IMR-90 (cell line): ENCODE measurements around the gene RYR3. TPM values are rescaled to one million over a fixed set of nuclear protein-coding genes. Genes with fewer than 3 reads are reported as not detected.

Experiments
- ATAC-seq: fragments of 200-7000 bp; cut with Tn5 transposase; 2 replicates; pipeline ENCODE4 v1.9.1; 2020; ENCODE audit warnings: low read depth, mild to moderate bottlenecking, moderate library complexity
- BruUV-seq: library from RNA; stranded (reverse); fragments of 400-500 nt; replicated peaks from 2 replicates; lab custom pipeline; 2021; lab: Mats Ljungman, UMichigan
- CTCF ChIA-PET: fragments of 300-600 bp; formaldehyde crosslinking; extraction: SDS; loops from one replicate; lab custom pipeline; 2021; ENCODE audit warnings: antibody characterized with exemption; lab: Yijun Ruan, JAX
- POLR2A ChIA-PET: fragments of 300-600 bp; sonication (Branson Sonifier 250); formaldehyde crosslinking; loops from one replicate; lab custom pipeline; 2022; ENCODE audit warnings: antibody characterized with exemption; ENCODE audit not compliant: unreplicated experiment; lab: Charles Lee
- DNase-seq: peaks from one replicate; pipeline ENCODE4 v3.0.0; 2013
- H2AFZ ChIP-seq: replicated peaks from 2 replicates; pipeline ENCODE3; 2013; ENCODE audit warnings: low read length, mild to moderate bottlenecking; ENCODE audit not compliant: poor library complexity
- H2AK5ac ChIP-seq: 2 replicates; pipeline ENCODE4 v1.6.1; 2013; ENCODE audit warnings: low read depth, low read length, inconsistent platforms
- H2AK9ac ChIP-seq: replicated peaks from 2 replicates; pipeline ENCODE3; 2013; ENCODE audit warnings: mild to moderate bottlenecking, low read depth, low read length, moderate library complexity; ENCODE audit not compliant: poor library complexity
- H2BK120ac ChIP-seq: 2 replicates; pipeline ENCODE4 v1.6.1; 2013; ENCODE audit warnings: low read depth, low read length, inconsistent platforms
- H2BK15ac ChIP-seq: 3 replicates; pipeline ENCODE4 v1.6.1; 2013; ENCODE audit warnings: low read depth, low read length, inconsistent platforms
- H2BK20ac ChIP-seq: 2 replicates; pipeline ENCODE4 v1.6.1; 2013; ENCODE audit warnings: low read depth, mild to moderate bottlenecking, inconsistent platforms, low read length, moderate library complexity
- H2BK5ac ChIP-seq: 2 replicates; pipeline ENCODE4 v1.6.1; 2013; ENCODE audit warnings: mild to moderate bottlenecking, low read depth, low read length, inconsistent platforms; ENCODE audit not compliant: poor library complexity, severe bottlenecking
- H3K14ac ChIP-seq: replicated peaks from 2 replicates; pipeline ENCODE4 v1.6.1; 2013; ENCODE audit warnings: low read depth, low read length, inconsistent platforms
- H3K18ac ChIP-seq: 2 replicates; pipeline ENCODE4 v1.6.1; 2013; ENCODE audit warnings: low read depth, low read length, control low read depth
- H3K23ac ChIP-seq: 2 replicates; pipeline ENCODE4 v1.6.1; 2013; ENCODE audit warnings: low read depth, low read length, inconsistent platforms
- H3K27ac ChIP-seq: 2 replicates; pipeline ENCODE4 v1.5.1; 2013; ENCODE audit warnings: mild to moderate bottlenecking, control low read depth, low read length; ENCODE audit not compliant: insufficient read depth
- H3K27me3 ChIP-seq: 2 replicates; pipeline ENCODE4 v1.6.1; 2013; ENCODE audit warnings: low read length; ENCODE audit not compliant: control insufficient read depth, insufficient read depth
- H3K36me3 ChIP-seq: 2 replicates; pipeline ENCODE4 v1.6.1; 2013; ENCODE audit warnings: low read length, mixed read lengths; ENCODE audit not compliant: control insufficient read depth, insufficient read depth
- H3K4ac ChIP-seq: 2 replicates; pipeline ENCODE4 v1.6.1; 2013; ENCODE audit warnings: low read depth, low read length, inconsistent platforms
- H3K4me1 ChIP-seq: 2 replicates; pipeline ENCODE4 v1.6.1; 2013; ENCODE audit warnings: low read length, mixed read lengths; ENCODE audit not compliant: control insufficient read depth, insufficient read depth
- H3K4me2 ChIP-seq: 2 replicates; pipeline ENCODE4 v1.6.1; 2013; ENCODE audit warnings: low read depth, mild to moderate bottlenecking, control low read depth, low read length, moderate library complexity
- H3K4me3 ChIP-seq: 2 replicates; pipeline ENCODE4 v1.5.1; 2013; ENCODE audit warnings: low read depth, mild to moderate bottlenecking, control low read depth, low read length, moderate library complexity; ENCODE audit not compliant: insufficient read depth
- H3K56ac ChIP-seq: 2 replicates; pipeline ENCODE4 v1.6.1; 2013; ENCODE audit warnings: low read length, inconsistent platforms; ENCODE audit not compliant: insufficient read depth; ENCODE audit errors: extremely low read depth
- H3K79me1 ChIP-seq, 2 experiments: 2 replicates each; pipeline ENCODE4 v1.6.1; 2013; ENCODE audit warnings: low read length in 2 of 2, inconsistent platforms in 1 of 2, low read depth in 1 of 2
- H3K9ac ChIP-seq: 2 replicates; pipeline ENCODE4 v1.6.1; 2013; ENCODE audit warnings: low read depth, low read length, control low read depth
- H3K9me1 ChIP-seq: 2 replicates; pipeline ENCODE4 v1.6.1; 2013; ENCODE audit warnings: low read length, inconsistent platforms; ENCODE audit not compliant: insufficient read depth
- H3K9me3 ChIP-seq: 2 replicates; pipeline ENCODE4 v1.6.1; 2013; ENCODE audit warnings: low read length; ENCODE audit not compliant: control insufficient read depth, insufficient read depth
- H4K20me1 ChIP-seq: 2 replicates; pipeline ENCODE4 v1.6.1; 2013; ENCODE audit warnings: low read length, inconsistent platforms; ENCODE audit not compliant: insufficient read depth
- H4K5ac ChIP-seq: 2 replicates; pipeline ENCODE4 v1.6.1; 2013; ENCODE audit warnings: mild to moderate bottlenecking, low read depth, low read length, control low read depth
- H4K8ac ChIP-seq, 2 experiments: 2 replicates each; pipeline ENCODE4 v1.6.1; 2013; ENCODE audit warnings: low read depth in 2 of 2, low read length in 2 of 2, control low read depth in 1 of 2, inconsistent platforms in 1 of 2
- H4K91ac ChIP-seq: 2 replicates; pipeline ENCODE4 v1.6.1; 2013; ENCODE audit warnings: low read depth, low read length, inconsistent platforms; ENCODE audit not compliant: insufficient read depth
- BHLHE40 ChIP-seq: fragments of 150-350 bp; IDR thresholded peaks from 2 replicates; pipeline ENCODE4 v1.6.1; 2016; ENCODE audit warnings: mild to moderate bottlenecking, low read depth, low read length
- CEBPB ChIP-seq: IDR thresholded peaks from 2 replicates; pipeline ENCODE4 v1.6.1; 2012; ENCODE audit warnings: low read depth, low read length, improper control_type of control experiment
- CHD1 ChIP-seq: IDR thresholded peaks from 2 replicates; pipeline ENCODE4 v1.6.1; 2012; ENCODE audit warnings: low read depth, low read length, improper control_type of control experiment
- CTCF ChIP-seq: conservative IDR thresholded peaks from 2 replicates; pipeline ENCODE4 v1.5.1; 2012; ENCODE audit warnings: mild to moderate bottlenecking, low read depth, low read length, improper control_type of control experiment
- FOS ChIP-seq: fragments of 150-350 bp; IDR thresholded peaks from 2 replicates; pipeline ENCODE4 v1.6.1; 2016; ENCODE audit warnings: low read depth, low read length
- MAFK ChIP-seq: IDR thresholded peaks from 2 replicates; pipeline ENCODE4 v1.6.1; 2012; ENCODE audit warnings: low read depth, low read length, improper control_type of control experiment
- MAZ ChIP-seq: IDR thresholded peaks from 2 replicates; pipeline ENCODE4 v1.6.1; 2012; ENCODE audit warnings: low read depth, mild to moderate bottlenecking, low read length, improper control_type of control experiment, moderate library complexity, borderline replicate concordance
- MXI1 ChIP-seq: IDR thresholded peaks from 2 replicates; pipeline ENCODE4 v1.6.1; 2012; ENCODE audit warnings: low read depth, mild to moderate bottlenecking, low read length, moderate library complexity, borderline replicate concordance
- NFE2L2 ChIP-seq: fragments of 150-350 bp; IDR thresholded peaks from 2 replicates; pipeline ENCODE4 v1.6.1; 2016; ENCODE audit warnings: low read depth, mild to moderate bottlenecking, low read length
- POLR2A ChIP-seq: IDR thresholded peaks from 2 replicates; pipeline ENCODE4 v1.6.1; 2012; ENCODE audit warnings: mild to moderate bottlenecking, low read depth, low read length
- RAD21 ChIP-seq: IDR thresholded peaks from 2 replicates; pipeline ENCODE4 v1.6.1; 2012; ENCODE audit warnings: low read length, improper control_type of control experiment
- RCOR1 ChIP-seq: IDR thresholded peaks from 2 replicates; pipeline ENCODE4 v1.6.1; 2012; ENCODE audit warnings: mild to moderate bottlenecking, low read length, improper control_type of control experiment; ENCODE audit not compliant: insufficient replicate concordance
- RFX5 ChIP-seq: IDR thresholded peaks from 2 replicates; pipeline ENCODE4 v1.8.0; 2012; ENCODE audit warnings: low read depth, mild to moderate bottlenecking, low read length, moderate library complexity
- SMC3 ChIP-seq: fragments of 150-350 bp; IDR thresholded peaks from 2 replicates; pipeline ENCODE4 v1.6.1; 2016; ENCODE audit warnings: low read depth, mild to moderate bottlenecking, antibody characterized with exemption, low read length, moderate library complexity
- WGBS, 2 experiments: methylation state at CpG; one replicate each; pipeline versions ENCODE4 v1.1.5 to v1.1.7; 2013; ENCODE audit warnings: missing lambda C conversion rate in 2 of 2; ENCODE audit not compliant: insufficient read length in 1 of 2; ENCODE audit errors: extremely low coverage in 2 of 2; 5-methylcytosine and 5-hydroxymethylcytosine counted together
- dilution Hi-C: fragments of 300-500 bp; cut with HindIII; formaldehyde crosslinking; loops from one replicate; pipeline ENCODE4 v1.14.3; 2018; ENCODE audit warnings: low sequenced_read_pairs; ENCODE audit not compliant: unreplicated experiment
- in situ Hi-C: fragments of 300-500 bp; cut with MboI; formaldehyde crosslinking; loops from 3 replicates; pipeline ENCODE4 v1.14.3; 2019; ENCODE audit warnings: low sequenced_read_pairs, inconsistent platforms, mixed read lengths
- intact Hi-C: fragments of 100-400 bp; cut with micrococcal nuclease; formaldehyde crosslinking; loops from 2 replicates; pipeline ENCODE4 v1.10.0; 2022
- polyA plus RNA-seq, 3 experiments: library from polyadenylated mRNA; depleted of rRNA; stranded (reverse); fragments of >200 nt; gene quantifications; 2 replicates each; pipeline ENCODE4 v1.2.3, GENCODE V29; 2012; ENCODE audit warnings: low replicate concordance in 1 of 3
- total RNA-seq: library from RNA; depleted of rRNA; stranded (reverse); fragments of >200 nt; gene quantifications from 2 replicates; pipeline ENCODE4 v1.2.3, GENCODE V29; 2012
- TF ChIP-seq, protein P1 (sequence below): fragments of 150-350 bp; IDR thresholded peaks from 2 replicates; pipeline ENCODE4 v1.6.1; 2016; ENCODE audit warnings: low read depth, mild to moderate bottlenecking, low read length, moderate library complexity, borderline replicate concordance
- TF ChIP-seq, protein P2 (sequence below): fragments of 150-350 bp; IDR thresholded peaks from 2 replicates; pipeline ENCODE4 v1.6.1; 2017; ENCODE audit warnings: mild to moderate bottlenecking, antibody characterized with exemption, low read length, low read depth

RYR3 gene
- total and polyA plus RNA-seq, 2 of the 4 experiments (the other 2 are of a cell fraction) = 0.18 TPM; not detected in 1

DNA sequence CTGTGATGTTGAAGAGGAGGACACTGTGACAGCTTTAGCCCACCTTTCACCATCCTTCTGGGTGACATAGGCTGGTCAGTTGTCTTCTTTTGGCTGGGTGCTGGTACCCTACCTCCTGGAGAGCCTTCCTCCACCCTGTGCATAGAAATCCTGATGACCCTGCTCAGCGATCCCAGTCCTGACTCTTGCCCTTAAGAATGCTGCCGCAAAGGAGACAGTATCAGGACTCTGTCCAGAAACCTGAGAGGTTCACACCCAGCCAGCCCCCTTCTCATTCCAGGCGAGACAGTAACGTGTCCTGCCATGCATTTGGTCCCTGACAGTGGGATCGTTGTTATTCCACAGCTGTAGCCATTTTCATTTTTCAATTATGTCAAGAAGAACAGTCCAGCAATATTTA, 344.7 kb downstream of the RYR3 start:
- H4K20me1 ChIP-seq = no peaks in the 10 kb centered on the region
- ATAC-seq = no peak
- H3K4me3 ChIP-seq = no peak overlapping the region
- ChIA-PET POLR2A (no interaction called here), CTCF (no interaction called here)
- no peak overlapping the region for H3K27ac ChIP-seq
- BruUV-seq = no TSS peak
- no peak overlapping the region for H3K4ac ChIP-seq
- H2BK20ac ChIP-seq = no peak overlapping the region
- no peak for DNase-seq
- H3K23ac ChIP-seq = no peak overlapping the region
- no peaks in the 10 kb centered on the region for H3K4me1 ChIP-seq
- H2BK5ac ChIP-seq = no peak overlapping the region
- H2BK15ac ChIP-seq = no peak overlapping the region
- no peak overlapping the region for H4K8ac ChIP-seq
- no peaks in the 10 kb centered on the region for H3K9me3 ChIP-seq
- H3K9me1 ChIP-seq = no peaks in the 10 kb centered on the region
- no peak overlapping the region for H3K14ac ChIP-seq
- TF ChIP-seq RFX5 (no peak), BHLHE40 (no peak), CTCF (no peak), MAZ (no peak), RCOR1 (no peak), MXI1 (no peak), RAD21 (no peak), CEBPB (no peak), CHD1 (no peak), FOS (no peak), MAFK (no peak), POLR2A (no peak), NFE2L2 (no peak), SMC3 (no peak)
- TF ChIP-seq, protein P1, sequence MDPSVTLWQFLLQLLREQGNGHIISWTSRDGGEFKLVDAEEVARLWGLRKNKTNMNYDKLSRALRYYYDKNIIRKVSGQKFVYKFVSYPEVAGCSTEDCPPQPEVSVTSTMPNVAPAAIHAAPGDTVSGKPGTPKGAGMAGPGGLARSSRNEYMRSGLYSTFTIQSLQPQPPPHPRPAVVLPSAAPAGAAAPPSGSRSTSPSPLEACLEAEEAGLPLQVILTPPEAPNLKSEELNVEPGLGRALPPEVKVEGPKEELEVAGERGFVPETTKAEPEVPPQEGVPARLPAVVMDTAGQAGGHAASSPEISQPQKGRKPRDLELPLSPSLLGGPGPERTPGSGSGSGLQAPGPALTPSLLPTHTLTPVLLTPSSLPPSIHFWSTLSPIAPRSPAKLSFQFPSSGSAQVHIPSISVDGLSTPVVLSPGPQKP = no peak
- TF ChIP-seq, protein P2, sequence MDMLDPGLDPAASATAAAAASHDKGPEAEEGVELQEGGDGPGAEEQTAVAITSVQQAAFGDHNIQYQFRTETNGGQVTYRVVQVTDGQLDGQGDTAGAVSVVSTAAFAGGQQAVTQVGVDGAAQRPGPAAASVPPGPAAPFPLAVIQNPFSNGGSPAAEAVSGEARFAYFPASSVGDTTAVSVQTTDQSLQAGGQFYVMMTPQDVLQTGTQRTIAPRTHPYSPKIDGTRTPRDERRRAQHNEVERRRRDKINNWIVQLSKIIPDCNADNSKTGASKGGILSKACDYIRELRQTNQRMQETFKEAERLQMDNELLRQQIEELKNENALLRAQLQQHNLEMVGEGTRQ = no peak
- no peak overlapping the region for H2BK120ac ChIP-seq
- H4K5ac ChIP-seq = no peak overlapping the region
- dilution Hi-C loops = no loop called here
- 80% methylated on average over 1 of the region's 5 CpGs; no CpG with 5 or more reads in 1 of the 2 experiments for WGBS, 2 experiments
- no peak overlapping the region for H3K9ac ChIP-seq
- in situ Hi-C loops = no loop called here
- H3K27me3 ChIP-seq = no peaks in the 10 kb centered on the region; the same call in 1 of the 2 replicates
- H2AFZ ChIP-seq = no peak overlapping the region
- no peak overlapping the region for H3K18ac ChIP-seq
- no peak overlapping the region for H4K91ac ChIP-seq
- H3K79me1 ChIP-seq = no peaks in the 10 kb centered on the region
- no peaks in the 10 kb centered on the region for H3K36me3 ChIP-seq
- H3K56ac ChIP-seq = no peak overlapping the region
- no peak overlapping the region for H2AK9ac ChIP-seq
- no peak overlapping the region for H2AK5ac ChIP-seq
- intact Hi-C loops = no loop called here
- no peak overlapping the region for H3K4me2 ChIP-seq
